Measurements from ENCODE around the gene RPL36.

DNA sequence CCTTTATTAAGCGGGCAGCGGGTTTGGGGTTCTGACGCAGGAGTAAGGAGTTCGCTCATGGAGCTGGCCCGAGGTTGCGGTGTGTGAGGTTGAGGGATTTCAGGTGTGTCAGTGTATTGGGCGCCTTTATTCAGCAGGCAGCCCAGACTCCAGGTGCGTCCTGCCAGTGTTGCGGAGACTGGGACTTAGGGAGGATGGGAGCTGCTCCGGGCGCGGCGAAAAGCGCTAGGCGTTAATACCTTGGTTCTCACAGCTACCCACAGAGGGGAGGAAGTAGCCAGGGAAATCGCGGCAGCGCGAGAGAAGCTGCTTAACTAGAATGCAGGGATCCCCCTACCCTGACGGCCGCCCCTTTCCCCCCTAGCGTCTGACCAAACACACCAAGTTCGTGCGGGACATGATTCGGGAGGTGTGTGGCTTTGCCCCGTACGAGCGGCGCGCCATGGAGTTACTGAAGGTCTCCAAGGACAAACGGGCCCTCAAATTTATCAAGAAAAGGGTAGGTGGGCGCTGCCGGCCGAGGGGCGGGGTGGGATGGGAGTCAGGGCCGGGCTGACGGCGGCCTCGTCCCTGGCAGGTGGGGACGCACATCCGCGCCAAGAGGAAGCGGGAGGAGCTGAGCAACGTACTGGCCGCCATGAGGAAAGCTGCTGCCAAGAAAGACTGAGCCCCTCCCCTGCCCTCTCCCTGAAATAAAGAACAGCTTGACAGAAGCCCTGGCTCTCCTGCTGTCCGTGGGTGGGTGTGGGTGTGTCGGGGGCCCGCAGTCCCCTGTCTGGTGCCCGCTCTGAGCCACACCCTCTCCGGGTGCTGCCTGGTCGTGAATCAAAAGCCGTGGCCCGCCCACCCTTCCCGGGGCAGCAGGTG is 1.1 kb downstream of the RPL36 start:
- TF ChIP-seq, protein P1, sequence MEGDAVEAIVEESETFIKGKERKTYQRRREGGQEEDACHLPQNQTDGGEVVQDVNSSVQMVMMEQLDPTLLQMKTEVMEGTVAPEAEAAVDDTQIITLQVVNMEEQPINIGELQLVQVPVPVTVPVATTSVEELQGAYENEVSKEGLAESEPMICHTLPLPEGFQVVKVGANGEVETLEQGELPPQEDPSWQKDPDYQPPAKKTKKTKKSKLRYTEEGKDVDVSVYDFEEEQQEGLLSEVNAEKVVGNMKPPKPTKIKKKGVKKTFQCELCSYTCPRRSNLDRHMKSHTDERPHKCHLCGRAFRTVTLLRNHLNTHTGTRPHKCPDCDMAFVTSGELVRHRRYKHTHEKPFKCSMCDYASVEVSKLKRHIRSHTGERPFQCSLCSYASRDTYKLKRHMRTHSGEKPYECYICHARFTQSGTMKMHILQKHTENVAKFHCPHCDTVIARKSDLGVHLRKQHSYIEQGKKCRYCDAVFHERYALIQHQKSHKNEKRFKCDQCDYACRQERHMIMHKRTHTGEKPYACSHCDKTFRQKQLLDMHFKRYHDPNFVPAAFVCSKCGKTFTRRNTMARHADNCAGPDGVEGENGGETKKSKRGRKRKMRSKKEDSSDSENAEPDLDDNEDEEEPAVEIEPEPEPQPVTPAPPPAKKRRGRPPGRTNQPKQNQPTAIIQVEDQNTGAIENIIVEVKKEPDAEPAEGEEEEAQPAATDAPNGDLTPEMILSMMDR (IDR thresholded peaks at IDR 0.05 in 4 of 5, conservative IDR thresholded peaks at IDR 0.05 in 1 of 5) = no peak
- peak in 1 of 2 donors; percentile 19 for TF ChIP-seq POLR2A (IDR thresholded peaks at IDR 0.05)

Measured in gastrocnemius medialis (tissue), 4 donors.